IPS-11a (cell line): ENCODE data around the gene THAP3.

Experiments used
- H3K4me3 ChIP-seq: one replicate; pipeline ENCODE4 v1.5.1; 2013; ENCODE audit warnings: low read depth, low read length, control low read depth

The THAP3 gene

GRCh38 chr1:6603915-6604558, 20.6 kb upstream of the THAP3 start:
- H3K4me3 ChIP-seq: peak overlapping the region; percentile 51

GRCh38 chr1:6612641-6613360, 11.9 kb upstream of the THAP3 start:
- H3K4me3 ChIP-seq: peak overlapping the region; percentile 66

- peak within 1 kb of the TSS; percentile 66 for H3K4me3 ChIP-seq
Measured at GRCh38 chr1:6613361-6614018, 11.2 kb upstream of the THAP3 start, which contains the start of gene PHF13. PHF13 (plus strand) TSS chr1:6613731; CDS start chr1:6614067, 336 bp downstream.

GRCh38 chr1:6614019-6614928, 10.4 kb upstream of the THAP3 start:
- H3K4me3 ChIP-seq: peak overlapping the region; percentile 61

GRCh38 chr1:6614929-6615785, 9.5 kb upstream of the THAP3 start:
- peak overlapping the region; percentile 65 for H3K4me3 ChIP-seq

GRCh38 chr1:6619045-6619444, 5.6 kb upstream of the THAP3 start:
- no peak overlapping the region for H3K4me3 ChIP-seq

GRCh38 chr1:6621429-6622391, 3.0 kb upstream of the THAP3 start:
- no peak overlapping the region for H3K4me3 ChIP-seq

- no peak overlapping the region for H3K4me3 ChIP-seq
Measured at GRCh38 chr1:6622396-6623152, 2.1 kb upstream of the THAP3 start.

GRCh38 chr1:6623269-6623965, 1.3 kb upstream of the THAP3 start:
- no peak overlapping the region for H3K4me3 ChIP-seq

GRCh38 chr1:6625584-6626149, 999 bp downstream of the THAP3 start:
- H3K4me3 ChIP-seq: peak overlapping the region; percentile 60

GRCh38 chr1:6627031-6627430, 2.4 kb downstream of the THAP3 start:
- H3K4me3 ChIP-seq: no peak overlapping the region

GRCh38 chr1:6627841-6628545, 3.3 kb downstream of the THAP3 start:
- no peak overlapping the region for H3K4me3 ChIP-seq

- no peak overlapping the region for H3K4me3 ChIP-seq
Measured at GRCh38 chr1:6628971-6629479, 4.4 kb downstream of the THAP3 start.

- H3K4me3 ChIP-seq: no peak overlapping the region
Measured at GRCh38 chr1:6630027-6630426, 5.4 kb downstream of the THAP3 start.

- no peak overlapping the region for H3K4me3 ChIP-seq
Measured at GRCh38 chr1:6631058-6631457, 6.4 kb downstream of the THAP3 start.
